Neural cell (in vitro differentiated cells): ENCODE results near the gene COL1A1. TPM values are rescaled to one million over a fixed set of nuclear protein-coding genes. Genes with fewer than 3 reads are reported as not detected.

Experiments used
- H2AFZ ChIP-seq: fragments of 200-600, 300-800 bp; sonication (generic), shearing (Covaris generic); 2 replicates; pipeline ENCODE4 v1.6.0; 2014; ENCODE audit warnings: low read depth, mild to moderate bottlenecking, antibody characterized with exemption, low read length, moderate library complexity
- H3F3A ChIP-seq: fragments of 200-600 bp; shearing (Covaris generic); 2 replicates; pipeline ENCODE4 v1.6.1; 2016; ENCODE audit warnings: mild to moderate bottlenecking, moderate library complexity, mixed read lengths, antibody characterized with exemption, low read length; ENCODE audit not compliant: insufficient read depth, poor library complexity, severe bottlenecking
- H3K27ac ChIP-seq: fragments of 200-600, 300-800 bp; sonication (generic), shearing (Covaris generic); 2 replicates; pipeline ENCODE4 v1.5.1; 2014; ENCODE audit warnings: mild to moderate bottlenecking, low read length, moderate library complexity
- H3K27me3 ChIP-seq: fragments of 300-800, 200-600 bp; sonication (generic), shearing (Covaris generic); 2 replicates; pipeline ENCODE4 v1.6.0; 2014; ENCODE audit warnings: mild to moderate bottlenecking, low read depth, low read length, moderate library complexity; ENCODE audit not compliant: insufficient read depth
- H3K36me3 ChIP-seq: fragments of 300-800, 200-600 bp; sonication (generic), shearing (Covaris generic); 2 replicates; pipeline ENCODE4 v1.5.1; 2014; ENCODE audit warnings: mild to moderate bottlenecking, antibody characterized with exemption, low read length, moderate library complexity; ENCODE audit not compliant: insufficient read depth
- H3K4me2 ChIP-seq: fragments of 300-800, 200-600 bp; sonication (generic), shearing (Covaris generic); 2 replicates; pipeline ENCODE4 v1.6.0; 2014; ENCODE audit warnings: mild to moderate bottlenecking, low read length
- H3K4me3 ChIP-seq: fragments of 300-800, 200-600 bp; sonication (generic), shearing (Covaris generic); 2 replicates; pipeline ENCODE4 v1.5.1; 2014; ENCODE audit warnings: mild to moderate bottlenecking, low read length, moderate library complexity
- H3K79me2 ChIP-seq: fragments of 200-600 bp; shearing (Covaris generic); replicated peaks from 2 replicates; pipeline ENCODE4 v1.6.0; 2014; ENCODE audit warnings: mild to moderate bottlenecking, low read length, moderate library complexity; ENCODE audit not compliant: insufficient read depth
- H3K9ac ChIP-seq: fragments of 300-800, 200-600 bp; sonication (generic), shearing (Covaris generic); 2 replicates; pipeline ENCODE4 v1.6.1; 2016; ENCODE audit warnings: mild to moderate bottlenecking, low read length, mixed read lengths
- H3K9me2 ChIP-seq: fragments of 200-600 bp; shearing (Covaris generic); 2 replicates; pipeline ENCODE4 v1.6.1; 2016; ENCODE audit warnings: mild to moderate bottlenecking, low read length, mixed read lengths; ENCODE audit not compliant: insufficient read depth
- H3K9me3 ChIP-seq: fragments of 200-600, 300-800 bp; sonication (generic), shearing (Covaris generic); 2 replicates; pipeline ENCODE4 v1.6.1; 2016; ENCODE audit warnings: mild to moderate bottlenecking, mixed run types, low read length, moderate library complexity, mixed read lengths
- H4K20me1 ChIP-seq: fragments of 200-600 bp; shearing (Covaris generic); 2 replicates; pipeline ENCODE4 v1.6.1; 2016; ENCODE audit warnings: mild to moderate bottlenecking, mixed run types; ENCODE audit not compliant: insufficient read depth
- EP300 ChIP-seq: fragments of 450-650 bp; conservative IDR thresholded peaks from 2 replicates; pipeline ENCODE4 v1.6.1; 2014; ENCODE audit warnings: antibody characterized with exemption, mild to moderate bottlenecking, moderate library complexity; ENCODE audit not compliant: poor library complexity, severe bottlenecking
- EZH2 ChIP-seq: fragments of 200-600, 300-800 bp; shearing (Covaris generic), sonication (generic); IDR thresholded peaks from 2 replicates; pipeline ENCODE4 v1.6.1; 2014; ENCODE audit warnings: antibody characterized with exemption, low read length, borderline replicate concordance, mild to moderate bottlenecking; ENCODE audit not compliant: insufficient read depth, poor library complexity, severe bottlenecking
- MXI1 ChIP-seq: fragments of 450-650 bp; conservative IDR thresholded peaks from 2 replicates; pipeline ENCODE4 v1.6.1; 2014; ENCODE audit warnings: antibody characterized with exemption, mild to moderate bottlenecking; ENCODE audit not compliant: poor library complexity, severe bottlenecking
- POLR2AphosphoS5 ChIP-seq: IDR thresholded peaks from 2 replicates; pipeline ENCODE4 v1.6.1; 2012
- RAD21 ChIP-seq: fragments of 450-650 bp; conservative IDR thresholded peaks from 2 replicates; pipeline ENCODE4 v1.6.1; 2014; ENCODE audit warnings: antibody characterized with exemption, mild to moderate bottlenecking, moderate library complexity
- SMC3 ChIP-seq: fragments of 450-650 bp; conservative IDR thresholded peaks from 2 replicates; pipeline ENCODE4 v1.6.1; 2014; ENCODE audit warnings: antibody characterized with exemption, mild to moderate bottlenecking, moderate library complexity; ENCODE audit not compliant: poor library complexity
- TAF1 ChIP-seq: IDR thresholded peaks from 2 replicates; pipeline ENCODE4 v1.6.1; 2012; ENCODE audit warnings: low read depth
- polyA plus RNA-seq: library from polyadenylated mRNA; depleted of rRNA; stranded (reverse); fragments of >200 nt; gene quantifications from 2 replicates; pipeline ENCODE4 v1.2.3, GENCODE V29; 2014
- TF ChIP-seq, protein P1 (sequence below): IDR thresholded peaks from 2 replicates; pipeline ENCODE4 v1.6.1; 2012; ENCODE audit warnings: borderline replicate concordance
- TF ChIP-seq, protein P2 (sequence below): fragments of 450-650 bp; IDR thresholded peaks from 2 replicates; pipeline ENCODE4 v1.5.1; 2014; ENCODE audit warnings: antibody characterized with exemption, mild to moderate bottlenecking, moderate library complexity; ENCODE audit not compliant: poor library complexity, severe bottlenecking

COL1A1 gene
- polyA plus RNA-seq, 1 donor from 2014 or later = 0.14 TPM

DNA sequence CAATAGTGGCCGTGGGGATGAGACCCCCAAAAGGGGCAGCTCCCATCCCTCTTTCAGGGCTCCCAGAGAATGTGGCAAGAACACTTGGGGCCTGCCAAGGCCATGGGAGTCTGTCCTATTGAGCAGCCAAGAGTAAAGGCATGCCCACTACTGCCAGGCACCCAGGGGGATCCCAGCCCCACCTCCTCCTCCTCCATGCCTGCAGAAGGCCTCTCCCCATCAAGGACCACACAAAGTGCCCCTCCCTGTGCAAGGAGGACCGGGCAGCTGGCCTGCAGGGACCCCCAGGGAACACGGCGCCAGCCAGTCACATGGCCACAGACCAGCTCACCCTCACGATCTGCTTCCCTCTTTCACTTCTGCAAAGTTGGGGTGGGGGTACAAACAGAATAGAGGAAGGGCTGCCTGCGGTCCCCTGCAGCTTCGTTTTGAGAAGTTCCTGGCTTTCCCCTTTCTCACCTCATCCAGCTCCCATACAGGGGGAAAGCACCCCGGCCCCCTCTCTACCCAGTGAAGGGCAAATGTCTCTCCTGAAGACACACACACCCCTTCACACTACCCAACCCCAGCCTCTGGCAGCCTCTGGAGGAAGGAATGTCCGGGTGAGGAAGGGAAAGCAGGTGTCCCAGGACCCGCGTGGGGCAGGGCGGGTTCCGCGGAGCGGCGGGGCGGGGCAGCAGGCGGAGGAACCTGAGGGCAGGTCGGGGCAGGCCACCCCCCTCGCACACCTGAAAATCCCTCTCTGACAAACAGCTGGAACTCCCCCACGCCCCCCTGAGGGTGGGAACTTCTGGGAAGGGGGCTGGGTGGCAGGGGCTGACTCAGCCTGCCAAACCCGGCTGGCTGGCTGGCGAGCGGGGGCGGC is 53.0 kb downstream of the COL1A1 start:
- no peaks in the 10 kb centered on the region for H3K36me3 ChIP-seq
- peak overlapping the region; percentile 94 for H3K9ac ChIP-seq
- H3K9me3 ChIP-seq = no peaks in the 10 kb centered on the region
- no peaks in the 10 kb centered on the region for H3K27me3 ChIP-seq
- H4K20me1 ChIP-seq = peaks cover 40% of the 10 kb centered on the region
- H3F3A ChIP-seq = no peaks in the 10 kb centered on the region
- H3K79me2 ChIP-seq = peaks cover 43% of the 10 kb centered on the region
- peak overlapping the region; percentile 91 for H3K4me3 ChIP-seq
- no peak overlapping the region for H3K27ac ChIP-seq
- H2AFZ ChIP-seq = no peak overlapping the region
- H3K4me2 ChIP-seq = peak overlapping the region; percentile 90
- no peak for TF ChIP-seq POLR2AphosphoS5
- peak; percentile 48 for TF ChIP-seq MXI1
- no peaks in the 10 kb centered on the region for H3K9me2 ChIP-seq

DNA sequence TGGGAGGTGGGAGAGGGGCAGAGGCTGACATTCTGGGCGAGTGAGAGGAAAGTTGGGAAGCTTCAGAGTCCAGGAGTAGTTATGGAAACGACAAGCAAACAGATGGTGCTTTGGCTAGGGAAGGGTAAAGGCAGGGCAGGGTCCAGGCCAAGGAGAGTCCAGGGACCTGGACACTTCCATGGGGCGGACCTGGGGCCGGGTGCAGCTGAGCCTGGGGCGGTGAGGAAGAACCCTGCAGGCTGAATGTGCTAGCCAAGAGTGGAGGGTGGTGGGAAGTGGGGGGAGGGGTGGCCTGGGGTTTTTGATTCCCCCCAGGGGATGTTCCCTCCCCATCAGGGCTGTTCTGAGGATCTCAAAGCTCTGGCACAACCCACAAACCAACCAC is 53.6 kb downstream of the COL1A1 start:
- TF ChIP-seq SMC3 (no peak), EP300 (no peak), MXI1 (no peak), TAF1 (no peak), RAD21 (no peak), POLR2AphosphoS5 (no peak), EZH2 (no peak)
- TF ChIP-seq, protein P1, sequence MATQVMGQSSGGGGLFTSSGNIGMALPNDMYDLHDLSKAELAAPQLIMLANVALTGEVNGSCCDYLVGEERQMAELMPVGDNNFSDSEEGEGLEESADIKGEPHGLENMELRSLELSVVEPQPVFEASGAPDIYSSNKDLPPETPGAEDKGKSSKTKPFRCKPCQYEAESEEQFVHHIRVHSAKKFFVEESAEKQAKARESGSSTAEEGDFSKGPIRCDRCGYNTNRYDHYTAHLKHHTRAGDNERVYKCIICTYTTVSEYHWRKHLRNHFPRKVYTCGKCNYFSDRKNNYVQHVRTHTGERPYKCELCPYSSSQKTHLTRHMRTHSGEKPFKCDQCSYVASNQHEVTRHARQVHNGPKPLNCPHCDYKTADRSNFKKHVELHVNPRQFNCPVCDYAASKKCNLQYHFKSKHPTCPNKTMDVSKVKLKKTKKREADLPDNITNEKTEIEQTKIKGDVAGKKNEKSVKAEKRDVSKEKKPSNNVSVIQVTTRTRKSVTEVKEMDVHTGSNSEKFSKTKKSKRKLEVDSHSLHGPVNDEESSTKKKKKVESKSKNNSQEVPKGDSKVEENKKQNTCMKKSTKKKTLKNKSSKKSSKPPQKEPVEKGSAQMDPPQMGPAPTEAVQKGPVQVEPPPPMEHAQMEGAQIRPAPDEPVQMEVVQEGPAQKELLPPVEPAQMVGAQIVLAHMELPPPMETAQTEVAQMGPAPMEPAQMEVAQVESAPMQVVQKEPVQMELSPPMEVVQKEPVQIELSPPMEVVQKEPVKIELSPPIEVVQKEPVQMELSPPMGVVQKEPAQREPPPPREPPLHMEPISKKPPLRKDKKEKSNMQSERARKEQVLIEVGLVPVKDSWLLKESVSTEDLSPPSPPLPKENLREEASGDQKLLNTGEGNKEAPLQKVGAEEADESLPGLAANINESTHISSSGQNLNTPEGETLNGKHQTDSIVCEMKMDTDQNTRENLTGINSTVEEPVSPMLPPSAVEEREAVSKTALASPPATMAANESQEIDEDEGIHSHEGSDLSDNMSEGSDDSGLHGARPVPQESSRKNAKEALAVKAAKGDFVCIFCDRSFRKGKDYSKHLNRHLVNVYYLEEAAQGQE = no peak
- TF ChIP-seq, protein P2, sequence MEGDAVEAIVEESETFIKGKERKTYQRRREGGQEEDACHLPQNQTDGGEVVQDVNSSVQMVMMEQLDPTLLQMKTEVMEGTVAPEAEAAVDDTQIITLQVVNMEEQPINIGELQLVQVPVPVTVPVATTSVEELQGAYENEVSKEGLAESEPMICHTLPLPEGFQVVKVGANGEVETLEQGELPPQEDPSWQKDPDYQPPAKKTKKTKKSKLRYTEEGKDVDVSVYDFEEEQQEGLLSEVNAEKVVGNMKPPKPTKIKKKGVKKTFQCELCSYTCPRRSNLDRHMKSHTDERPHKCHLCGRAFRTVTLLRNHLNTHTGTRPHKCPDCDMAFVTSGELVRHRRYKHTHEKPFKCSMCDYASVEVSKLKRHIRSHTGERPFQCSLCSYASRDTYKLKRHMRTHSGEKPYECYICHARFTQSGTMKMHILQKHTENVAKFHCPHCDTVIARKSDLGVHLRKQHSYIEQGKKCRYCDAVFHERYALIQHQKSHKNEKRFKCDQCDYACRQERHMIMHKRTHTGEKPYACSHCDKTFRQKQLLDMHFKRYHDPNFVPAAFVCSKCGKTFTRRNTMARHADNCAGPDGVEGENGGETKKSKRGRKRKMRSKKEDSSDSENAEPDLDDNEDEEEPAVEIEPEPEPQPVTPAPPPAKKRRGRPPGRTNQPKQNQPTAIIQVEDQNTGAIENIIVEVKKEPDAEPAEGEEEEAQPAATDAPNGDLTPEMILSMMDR = no peak
- H3K4me2 ChIP-seq = peak overlapping the region; percentile 90
- H3K9me3 ChIP-seq = no peaks in the 10 kb centered on the region
- no peaks in the 10 kb centered on the region for H3K27me3 ChIP-seq
- peak overlapping the region; percentile 91 for H3K4me3 ChIP-seq
- H3K9ac ChIP-seq = peak overlapping the region; percentile 94
- H3K79me2 ChIP-seq = peaks cover 43% of the 10 kb centered on the region
- H3K36me3 ChIP-seq = no peaks in the 10 kb centered on the region
- H3F3A ChIP-seq = no peaks in the 10 kb centered on the region
- no peak overlapping the region for H3K27ac ChIP-seq
- no peaks in the 10 kb centered on the region for H3K9me2 ChIP-seq
- peaks cover 40% of the 10 kb centered on the region for H4K20me1 ChIP-seq
- no peak overlapping the region for H2AFZ ChIP-seq
